SK-N-SH (cell line): Measurements from ENCODE around the gene DLG2. TPM values are rescaled to one million over a fixed set of nuclear protein-coding genes. Genes with fewer than 3 reads are reported as not detected.

ENCODE experiments used
- CTCF ChIA-PET: fragments of 300-600, 350-600 bp; formaldehyde crosslinking; extraction: SDS; loops from one replicate; lab custom pipeline; 2021; lab: Yijun Ruan, JAX
- POLR2A ChIA-PET: fragments of 350-600 bp; sonication (Branson Sonifier 250); formaldehyde crosslinking; extraction: SDS; loops from one replicate; lab custom pipeline; 2020; ENCODE audit warnings: antibody characterized with exemption, inconsistent platforms; lab: Yijun Ruan, JAX
- DNase-seq: peaks from one replicate; pipeline ENCODE4 v3.0.0; 2012
- H2AFZ ChIP-seq: fragments of 200-600 bp; sonication (generic); 2 replicates; pipeline ENCODE4 v1.8.1; 2016; ENCODE audit warnings: antibody characterized with exemption, mild to moderate bottlenecking, low read depth
- H3F3A ChIP-seq: fragments of 200-600 bp; sonication (generic); replicated peaks from 2 replicates; pipeline ENCODE3; 2016; ENCODE audit warnings: antibody characterized with exemption, mild to moderate bottlenecking; ENCODE audit not compliant: insufficient read depth
- H3K27ac ChIP-seq, 2 experiments: fragments of 200-500 bp in 1 of 2; fragments of 200-600 bp in 1 of 2; sonication (Bioruptor generic) in 1 of 2; sonication (generic), shearing (Covaris generic) in 1 of 2; 2 replicates each; pipeline versions ENCODE4 v1.5.1 to v1.6.1; 2014 to 2016; ENCODE audit warnings: low read depth in 2 of 2, inconsistent platforms in 1 of 2, low read length in 1 of 2, mild to moderate bottlenecking in 1 of 2, mixed read lengths in 1 of 2
- H3K27me3 ChIP-seq: fragments of 200-600 bp; sonication (generic), shearing (Covaris generic); 2 replicates; pipeline ENCODE4 v1.6.1; 2016; ENCODE audit warnings: mixed run types; ENCODE audit not compliant: insufficient read depth
- H3K36me3 ChIP-seq, 2 experiments: fragments of 200-500 bp in 1 of 2; fragments of 200-600 bp in 1 of 2; sonication (Bioruptor generic) in 1 of 2; sonication (generic) in 1 of 2; replicated peaks in 1 of 2; 2 replicates each; pipeline versions ENCODE3 to v1.5.1; 2014 to 2016; ENCODE audit warnings: low read length in 1 of 2, mild to moderate bottlenecking in 1 of 2; ENCODE audit not compliant: insufficient read depth in 2 of 2, control insufficient read depth in 1 of 2
- H3K4me1 ChIP-seq, 2 experiments: fragments of 200-500 bp in 1 of 2; fragments of 200-600 bp in 1 of 2; sonication (Bioruptor generic) in 1 of 2; sonication (generic), shearing (Covaris generic) in 1 of 2; 2 replicates each; pipeline versions ENCODE4 v1.5.1 to v1.6.1; 2014 to 2016; ENCODE audit warnings: low read depth in 1 of 2, low read length in 1 of 2, mixed run types in 1 of 2; ENCODE audit not compliant: insufficient read depth in 2 of 2, control insufficient read depth in 1 of 2
- H3K4me2 ChIP-seq: fragments of 200-600 bp; sonication (generic), shearing (Covaris generic); 2 replicates; pipeline ENCODE4 v1.6.1; 2017; ENCODE audit warnings: mixed run types
- H3K4me3 ChIP-seq, 2 experiments: fragments of 200-500 bp in 1 of 2; fragments of 200-600 bp in 1 of 2; sonication (Bioruptor generic) in 1 of 2; sonication (generic), shearing (Covaris generic) in 1 of 2; 2 replicates each; pipeline versions ENCODE4 v1.5.1 to v1.8.1; 2014 to 2016; ENCODE audit warnings: low read depth in 2 of 2, inconsistent platforms in 1 of 2, low read length in 1 of 2, mild to moderate bottlenecking in 1 of 2, mixed read lengths in 1 of 2, moderate library complexity in 1 of 2
- H3K79me2 ChIP-seq: fragments of 200-600 bp; sonication (generic); 2 replicates; pipeline ENCODE4 v1.8.1; 2017; ENCODE audit warnings: mild to moderate bottlenecking; ENCODE audit not compliant: insufficient read depth
- H3K9ac ChIP-seq: fragments of 200-600 bp; sonication (generic); 2 replicates; pipeline ENCODE4 v1.6.1; 2017; ENCODE audit warnings: mixed run types
- H3K9me2 ChIP-seq: fragments of 200-600 bp; sonication (generic); 2 replicates; pipeline ENCODE4 v1.6.1; 2017; ENCODE audit warnings: mixed run types
- H3K9me3 ChIP-seq: fragments of 200-600 bp; sonication (generic); 2 replicates; pipeline ENCODE4 v1.6.1; 2017; ENCODE audit warnings: mixed run types, mild to moderate bottlenecking, moderate library complexity
- H4K20me1 ChIP-seq: fragments of 200-600 bp; sonication (generic); 2 replicates; pipeline ENCODE4 v1.6.1; 2017; ENCODE audit warnings: mild to moderate bottlenecking, mixed run types; ENCODE audit not compliant: insufficient read depth
- EZH2phosphoT487 ChIP-seq: fragments of 200-600 bp; sonication (generic); IDR thresholded peaks from 2 replicates; pipeline ENCODE4 v1.6.1; 2017; ENCODE audit warnings: low read depth, mixed run types, mild to moderate bottlenecking, antibody characterized with exemption, moderate library complexity, borderline replicate concordance
- FOXJ3 ChIP-seq: sonication (generic); formaldehyde crosslinking; IDR thresholded peaks from 2 replicates; pipeline ENCODE4 v1.5.1; 2020; ENCODE audit warnings: mild to moderate bottlenecking, missing genetic modification reagents
- FOXM1 ChIP-seq: IDR thresholded peaks from 2 replicates; pipeline ENCODE4 v1.4.0; 2012; ENCODE audit warnings: low read depth, mild to moderate bottlenecking
- GABPA ChIP-seq: IDR thresholded peaks from 2 replicates; pipeline ENCODE4 v1.4.0; 2012; ENCODE audit warnings: low read depth, mild to moderate bottlenecking
- JUND ChIP-seq: IDR thresholded peaks from 2 replicates; pipeline ENCODE4 v1.4.0; 2012
- MEF2A ChIP-seq: IDR thresholded peaks from 2 replicates; pipeline ENCODE4 v1.4.0; 2012; ENCODE audit warnings: low read depth, borderline replicate concordance
- NFIC ChIP-seq: IDR thresholded peaks from 2 replicates; pipeline ENCODE4 v1.4.0; 2012; ENCODE audit warnings: borderline replicate concordance
- POLR2AphosphoS5 ChIP-seq: IDR thresholded peaks from 2 replicates; pipeline ENCODE4 v1.6.1; 2012; ENCODE audit warnings: low read depth, low read length
- RAD21 ChIP-seq: IDR thresholded peaks from 2 replicates; pipeline ENCODE4 v1.6.1; 2012; ENCODE audit warnings: mild to moderate bottlenecking, low read length
- RXRA ChIP-seq: IDR thresholded peaks from 2 replicates; pipeline ENCODE4 v1.4.0; 2012; ENCODE audit warnings: low read depth, mild to moderate bottlenecking, borderline replicate concordance
- TAF1 ChIP-seq: IDR thresholded peaks from 2 replicates; pipeline ENCODE4 v1.6.1; 2012; ENCODE audit warnings: low read depth, mild to moderate bottlenecking, low read length, moderate library complexity, borderline replicate concordance
- TCF12 ChIP-seq: IDR thresholded peaks from 2 replicates; pipeline ENCODE4 v1.4.0; 2012
- USF2 ChIP-seq: fragments of 150-350 bp; IDR thresholded peaks from 2 replicates; pipeline ENCODE4 v1.6.1; 2017; ENCODE audit warnings: antibody characterized with exemption, low read length, low read depth, borderline replicate concordance
- WGBS: methylation state at CpG from one replicate; pipeline ENCODE4 v1.1.6; 2017; ENCODE audit warnings: low lambda C conversion rate; 5-methylcytosine and 5-hydroxymethylcytosine counted together
- polyA plus RNA-seq, 3 experiments: library from polyadenylated mRNA; depleted of rRNA; stranded (reverse); fragments of >200 nt; gene quantifications; 2 replicates each; pipeline ENCODE4 v1.2.3, GENCODE V29; 2012
- TF ChIP-seq, protein P1 (sequence below): IDR thresholded peaks from 2 replicates; pipeline ENCODE4 v1.4.0; 2012; ENCODE audit warnings: low read depth, borderline replicate concordance
- TF ChIP-seq, protein P2 (sequence below): IDR thresholded peaks from 2 replicates; pipeline ENCODE4 v1.4.0; 2012; ENCODE audit warnings: low read depth, borderline replicate concordance
- TF ChIP-seq, protein P3 (sequence below): IDR thresholded peaks from 2 replicates; pipeline ENCODE4; 2012

DLG2 gene
- polyA plus RNA-seq, 1 of the 3 experiments (the other 2 are of a cell fraction) = 0.21 TPM

- no peaks in the 10 kb centered on the region for H4K20me1 ChIP-seq
- H3K9ac ChIP-seq = no peak overlapping the region
- WGBS = 52% methylated on average over 4 of the region's 4 CpGs
- no peaks in the 10 kb centered on the region for H3K36me3 ChIP-seq
- no peak overlapping the region for H3K4me2 ChIP-seq
- no peaks in the 10 kb centered on the region for H3K4me1 ChIP-seq
- H3K9me3 ChIP-seq = no peaks in the 10 kb centered on the region
- CTCF ChIA-PET = no interaction called here
- POLR2A ChIA-PET = no interaction called here
- no peak overlapping the region for H3K4me3 ChIP-seq
- no peaks in the 10 kb centered on the region for H3K9me2 ChIP-seq
- no peak overlapping the region for H2AFZ ChIP-seq
- H3K27ac ChIP-seq = no peak overlapping the region
- DNase-seq = no peak
- H3K79me2 ChIP-seq = no peaks in the 10 kb centered on the region
- TF ChIP-seq RAD21 = no peak
- TF ChIP-seq, protein P1, sequence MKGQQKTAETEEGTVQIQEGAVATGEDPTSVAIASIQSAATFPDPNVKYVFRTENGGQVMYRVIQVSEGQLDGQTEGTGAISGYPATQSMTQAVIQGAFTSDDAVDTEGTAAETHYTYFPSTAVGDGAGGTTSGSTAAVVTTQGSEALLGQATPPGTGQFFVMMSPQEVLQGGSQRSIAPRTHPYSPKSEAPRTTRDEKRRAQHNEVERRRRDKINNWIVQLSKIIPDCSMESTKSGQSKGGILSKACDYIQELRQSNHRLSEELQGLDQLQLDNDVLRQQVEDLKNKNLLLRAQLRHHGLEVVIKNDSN = no peak
- TF ChIP-seq POLR2AphosphoS5 = no peak
- TF ChIP-seq USF2 = no peak
- TF ChIP-seq MEF2A = no peak
- no peaks in the 10 kb centered on the region for H3K27me3 ChIP-seq
- no peaks in the 10 kb centered on the region for H3F3A ChIP-seq
Observed at GRCh38 chr11:84012171-84012826, 1614.8 kb downstream of the DLG2 start.

DNA sequence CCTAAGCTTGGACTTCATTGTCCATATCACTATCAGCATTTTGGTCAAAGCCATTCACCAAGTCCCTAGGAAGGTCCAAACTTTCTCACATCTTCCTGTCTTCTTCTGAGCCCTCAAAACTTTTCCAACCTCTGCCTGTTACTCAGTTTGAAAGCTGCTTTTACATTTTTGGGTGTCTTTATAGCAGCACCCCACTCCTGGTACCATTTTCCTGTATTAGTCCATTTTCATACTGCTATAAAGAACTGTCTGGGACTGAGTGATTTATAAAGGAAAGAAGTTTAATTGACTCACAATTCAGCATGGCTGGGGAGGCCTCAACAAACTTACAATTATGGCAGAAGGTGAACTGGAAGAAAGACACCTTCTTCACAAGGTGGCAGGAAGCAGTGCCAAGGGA is 1624.0 kb downstream of the DLG2 start:
- no peaks in the 10 kb centered on the region for H4K20me1 ChIP-seq
- H3K36me3 ChIP-seq = no peaks in the 10 kb centered on the region
- CTCF ChIA-PET = no interaction called here
- H3K9me2 ChIP-seq = no peaks in the 10 kb centered on the region
- no peak for DNase-seq
- no peak overlapping the region for H3K4me3 ChIP-seq
- H3K79me2 ChIP-seq = no peaks in the 10 kb centered on the region
- no peaks in the 10 kb centered on the region for H3K9me3 ChIP-seq
- H2AFZ ChIP-seq = no peak overlapping the region
- no peak for TF ChIP-seq FOXJ3 (CRISPR knock-in tag)
- TF ChIP-seq, protein P2, sequence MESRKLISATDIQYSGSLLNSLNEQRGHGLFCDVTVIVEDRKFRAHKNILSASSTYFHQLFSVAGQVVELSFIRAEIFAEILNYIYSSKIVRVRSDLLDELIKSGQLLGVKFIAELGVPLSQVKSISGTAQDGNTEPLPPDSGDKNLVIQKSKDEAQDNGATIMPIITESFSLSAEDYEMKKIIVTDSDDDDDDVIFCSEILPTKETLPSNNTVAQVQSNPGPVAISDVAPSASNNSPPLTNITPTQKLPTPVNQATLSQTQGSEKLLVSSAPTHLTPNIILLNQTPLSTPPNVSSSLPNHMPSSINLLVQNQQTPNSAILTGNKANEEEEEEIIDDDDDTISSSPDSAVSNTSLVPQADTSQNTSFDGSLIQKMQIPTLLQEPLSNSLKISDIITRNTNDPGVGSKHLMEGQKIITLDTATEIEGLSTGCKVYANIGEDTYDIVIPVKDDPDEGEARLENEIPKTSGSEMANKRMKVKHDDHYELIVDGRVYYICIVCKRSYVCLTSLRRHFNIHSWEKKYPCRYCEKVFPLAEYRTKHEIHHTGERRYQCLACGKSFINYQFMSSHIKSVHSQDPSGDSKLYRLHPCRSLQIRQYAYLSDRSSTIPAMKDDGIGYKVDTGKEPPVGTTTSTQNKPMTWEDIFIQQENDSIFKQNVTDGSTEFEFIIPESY = no peak
- no peak for TF ChIP-seq JUND
- TF ChIP-seq TCF12 = no peak
- TF ChIP-seq RAD21 = no peak
- TF ChIP-seq RXRA = no peak
- no peak for TF ChIP-seq USF2
- no peak for TF ChIP-seq TAF1
- no peak for TF ChIP-seq GABPA
- TF ChIP-seq NFIC = no peak
- TF ChIP-seq EZH2phosphoT487 = no peak
- no peak for TF ChIP-seq FOXM1
- TF ChIP-seq, protein P3, sequence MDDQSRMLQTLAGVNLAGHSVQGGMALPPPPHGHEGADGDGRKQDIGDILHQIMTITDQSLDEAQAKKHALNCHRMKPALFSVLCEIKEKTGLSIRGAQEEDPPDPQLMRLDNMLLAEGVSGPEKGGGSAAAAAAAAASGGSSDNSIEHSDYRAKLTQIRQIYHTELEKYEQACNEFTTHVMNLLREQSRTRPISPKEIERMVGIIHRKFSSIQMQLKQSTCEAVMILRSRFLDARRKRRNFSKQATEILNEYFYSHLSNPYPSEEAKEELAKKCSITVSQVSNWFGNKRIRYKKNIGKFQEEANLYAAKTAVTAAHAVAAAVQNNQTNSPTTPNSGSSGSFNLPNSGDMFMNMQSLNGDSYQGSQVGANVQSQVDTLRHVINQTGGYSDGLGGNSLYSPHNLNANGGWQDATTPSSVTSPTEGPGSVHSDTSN = no peak
- POLR2A ChIA-PET = no interaction called here
- H3K4me2 ChIP-seq = no peak overlapping the region
- H3K27me3 ChIP-seq = no peaks in the 10 kb centered on the region
- no peaks in the 10 kb centered on the region for H3K4me1 ChIP-seq
- H3F3A ChIP-seq = no peaks in the 10 kb centered on the region
- H3K9ac ChIP-seq = no peak overlapping the region
- H3K27ac ChIP-seq = no peak overlapping the region
